ENCODE measurements around the gene AP3S1. TPM values are rescaled to one million over a fixed set of nuclear protein-coding genes. Genes with fewer than 3 reads are reported as not detected.

The AP3S1 gene
- total RNA-seq, 1 donor from 2014 or later: 36.6 TPM

Other genes with a start within 250 kb of the AP3S1 start
- gene TICAM2, start 239.5 kb upstream of the AP3S1 start, total RNA-seq: 2.1 TPM
- gene TMED7, start 215.9 kb upstream of the AP3S1 start, total RNA-seq: 113 TPM
- 130 TPM for gene CDO1, start 25.3 kb upstream of the AP3S1 start, total RNA-seq
- 17.0 TPM for gene ATG12, start 370 bp upstream of the AP3S1 start, total RNA-seq
- gene LVRN, start 120.5 kb downstream of the AP3S1 start, total RNA-seq: 0.13 TPM
- not detected for gene ARL14EPL, start 190.5 kb downstream of the AP3S1 start, total RNA-seq
- gene COMMD10, start 243.1 kb downstream of the AP3S1 start, total RNA-seq: 10.9 TPM